ENCODE data around the gene ACSBG1.
"Not testable (repeated sequence)": the region's sequence is repeated elsewhere in the genome, so short reads cannot be mapped to it uniquely, and the experiment has no call there.

The ACSBG1 gene

GRCh38 chr15:78249131-78249530 lies 14.8 kb upstream of the ACSBG1 start:
- no peak for DNase-seq (ENCODE audit: low read depth in 2 of 3, low spot score in 2 of 3)

- no peak for DNase-seq (ENCODE audit: low read depth in 2 of 3, low spot score in 2 of 3)
Measured at GRCh38 chr15:78247911-78248310, 13.5 kb upstream of the ACSBG1 start.

- not testable (repeated sequence) for DNase-seq (ENCODE audit: low read depth in 2 of 3, low spot score in 2 of 3)
Measured at GRCh38 chr15:78245976-78246620, 11.7 kb upstream of the ACSBG1 start.

- DNase-seq (ENCODE audit: low read depth in 2 of 3, low spot score in 2 of 3) = not testable (repeated sequence)
Measured at GRCh38 chr15:78245392-78245791, 11.0 kb upstream of the ACSBG1 start.

GRCh38 chr15:78244893-78245292 lies 10.5 kb upstream of the ACSBG1 start:
- DNase-seq (ENCODE audit: low read depth in 2 of 3, low spot score in 2 of 3) = no peak

GRCh38 chr15:78244101-78244500 lies 9.7 kb upstream of the ACSBG1 start:
- no peak for DNase-seq (ENCODE audit: low read depth in 2 of 3, low spot score in 2 of 3)

GRCh38 chr15:78243491-78243941 lies 9.2 kb upstream of the ACSBG1 start:
- DNase-seq (ENCODE audit: low read depth in 2 of 3, low spot score in 2 of 3) = no peak

GRCh38 chr15:78243058-78243457 lies 8.7 kb upstream of the ACSBG1 start:
- DNase-seq (ENCODE audit: low read depth in 2 of 3, low spot score in 2 of 3) = no peak

- no peak for DNase-seq (ENCODE audit: low read depth in 2 of 3, low spot score in 2 of 3)
Measured at GRCh38 chr15:78242128-78242527, 7.8 kb upstream of the ACSBG1 start.

GRCh38 chr15:78241017-78241416 lies 6.7 kb upstream of the ACSBG1 start:
- DNase-seq (ENCODE audit: low read depth in 2 of 3, low spot score in 2 of 3) = peak; percentile 46 to 84 (median 82)

GRCh38 chr15:78239811-78240210 lies 5.4 kb upstream of the ACSBG1 start:
- no peak for DNase-seq (ENCODE audit: low read depth in 2 of 3, low spot score in 2 of 3)

GRCh38 chr15:78237146-78237545 lies 2.8 kb upstream of the ACSBG1 start:
- DNase-seq (ENCODE audit: low read depth in 2 of 3, low spot score in 2 of 3) = no peak

GRCh38 chr15:78236491-78236890 lies 2.1 kb upstream of the ACSBG1 start:
- DNase-seq (ENCODE audit: low read depth in 2 of 3, low spot score in 2 of 3) = no peak

- DNase-seq (ENCODE audit: low read depth in 2 of 3, low spot score in 2 of 3) = no peak
Measured at GRCh38 chr15:78233496-78233895, 869 bp downstream of the ACSBG1 start.

- no peak for DNase-seq (ENCODE audit: low read depth in 2 of 3, low spot score in 2 of 3)
Measured at GRCh38 chr15:78232951-78233350, 1.4 kb downstream of the ACSBG1 start.

GRCh38 chr15:78229431-78230406 lies 4.6 kb downstream of the ACSBG1 start:
- DNase-seq (ENCODE audit: low read depth in 2 of 3, low spot score in 2 of 3) = no peak

- DNase-seq (ENCODE audit: low read depth in 2 of 3, low spot score in 2 of 3) = no peak
Measured at GRCh38 chr15:78228356-78228996, 5.9 kb downstream of the ACSBG1 start.

GRCh38 chr15:78225783-78226541 lies 8.4 kb downstream of the ACSBG1 start:
- DNase-seq (ENCODE audit: low read depth in 2 of 3, low spot score in 2 of 3) = no peak

GRCh38 chr15:78224023-78224411 lies 10.3 kb downstream of the ACSBG1 start:
- DNase-seq (ENCODE audit: low read depth in 2 of 3, low spot score in 2 of 3) = no peak

GRCh38 chr15:78223396-78224022 lies 10.9 kb downstream of the ACSBG1 start:
- no peak for DNase-seq (ENCODE audit: low read depth in 2 of 3, low spot score in 2 of 3)
